Transverse colon (tissue), 4 donors: ENCODE results near the gene DCST2.

Experiments used
- CTCF ChIP-seq, 5 experiments: fragments of 200-600 bp in 3 of 5; fragments of 450-650 bp in 2 of 5; sonication (generic) in 3 of 5; IDR thresholded peaks; 1 replicate in 2 of 5; 2 replicates in 3 of 5; pipeline ENCODE4 v1.5.1; 2016 to 2017; ENCODE audit warnings: antibody characterized with exemption in 5 of 5, inconsistent platforms in 3 of 5, mild to moderate bottlenecking in 2 of 5, moderate library complexity in 1 of 5
- POLR2A ChIP-seq: fragments of 450-650 bp; IDR thresholded peaks from one replicate; pipeline ENCODE4 v1.6.1; 2016; ENCODE audit warnings: antibody characterized with exemption, mild to moderate bottlenecking, moderate library complexity
- POLR2AphosphoS5 ChIP-seq, 3 donors: sonication (generic); formaldehyde crosslinking; IDR thresholded peaks; one replicate each; pipeline ENCODE4 v1.6.1; 2016; ENCODE audit warnings: antibody characterized with exemption in 3 of 3

- TF ChIP-seq CTCF (IDR thresholded peaks at IDR 0.05), result no peak
- TF ChIP-seq POLR2AphosphoS5 (IDR thresholded peaks at IDR 0.05), result no peak
- TF ChIP-seq POLR2A, result no peak
Measured at GRCh38 chr1:155011437-155012025, 22.1 kb downstream of the DCST2 start.
